CD4-positive, CD25-positive, alpha-beta regulatory T cell (primary cell): ENCODE measurements around the gene RINT1. TPM values are rescaled to one million over a fixed set of nuclear protein-coding genes. Genes with fewer than 3 reads are reported as not detected.

Source experiments
- ATAC-seq, 2 donors: fragments of 150-1000 bp; cut with Tn5 transposase; one replicate each; pipeline ENCODE4 v1.10.0; 2021; ENCODE audit warnings: low read depth in 2 of 2, moderate number of reproducible peaks in 2 of 2, moderate library complexity in 1 of 2
- DNase-seq, 3 donors: peaks; one replicate each; pipeline versions ENCODE4 v3.0.0 to v3.0.0-alpha.2; 2012 to 2022; ENCODE audit warnings: mixed read lengths in 1 of 3
- H3K27ac ChIP-seq: one replicate; pipeline ENCODE4 v1.7.0; 2013; ENCODE audit warnings: mild to moderate bottlenecking, low read length; ENCODE audit not compliant: insufficient read depth, poor library complexity, severe bottlenecking
- H3K27me3 ChIP-seq: one replicate; pipeline ENCODE4 v1.7.0; 2013; ENCODE audit warnings: low read length; ENCODE audit not compliant: control insufficient read depth, insufficient read depth
- H3K36me3 ChIP-seq: one replicate; pipeline ENCODE4 v1.7.0; 2013; ENCODE audit warnings: mild to moderate bottlenecking, low read length, moderate library complexity; ENCODE audit not compliant: control insufficient read depth, insufficient read depth
- H3K4me1 ChIP-seq: 2 replicates; pipeline ENCODE4 v1.7.0; 2013; ENCODE audit warnings: mild to moderate bottlenecking, low read length; ENCODE audit not compliant: insufficient read depth, control insufficient read depth, poor library complexity, severe bottlenecking
- H3K4me3 ChIP-seq: one replicate; pipeline ENCODE4 v1.7.0; 2013; ENCODE audit warnings: low read depth, mild to moderate bottlenecking, low read length, moderate library complexity
- H3K9me3 ChIP-seq, 2 experiments: 1 replicate in 1 of 2; 2 replicates in 1 of 2; pipeline ENCODE4 v1.7.0; 2013; ENCODE audit warnings: low read length in 2 of 2, mild to moderate bottlenecking in 1 of 2, moderate library complexity in 1 of 2; ENCODE audit not compliant: control insufficient read depth in 2 of 2
- H3K27ac Mint-ChIP-seq, 3 donors: one replicate each; pipeline ENCODE4 v1.8.0; 2020 to 2022; ENCODE audit warnings: mild to moderate bottlenecking in 3 of 3, mixed read lengths in 3 of 3, moderate library complexity in 2 of 3
- H3K27me3 Mint-ChIP-seq: one replicate; pipeline ENCODE4 v1.8.0; 2022; ENCODE audit warnings: mild to moderate bottlenecking, mixed read lengths
- H3K36me3 Mint-ChIP-seq: one replicate; pipeline ENCODE4 v1.8.0; 2020; ENCODE audit warnings: mixed read lengths
- H3K4me1 Mint-ChIP-seq, 4 donors: one replicate each; pipeline ENCODE4 v1.8.0; 2020 to 2022; ENCODE audit warnings: mixed read lengths in 4 of 4, mild to moderate bottlenecking in 1 of 4
- H3K4me3 Mint-ChIP-seq, 4 donors: one replicate each; pipeline ENCODE4 v1.8.0; 2020 to 2022; ENCODE audit warnings: mild to moderate bottlenecking in 4 of 4, mixed read lengths in 4 of 4, moderate library complexity in 3 of 4
- H3K9me3 Mint-ChIP-seq, 7 donors: one replicate each; pipeline ENCODE4 v1.8.0; 2020 to 2022; ENCODE audit warnings: mixed read lengths in 7 of 7, mild to moderate bottlenecking in 3 of 7, moderate library complexity in 2 of 7
- polyA plus RNA-seq, 4 donors: library from polyadenylated mRNA; unstranded; fragments of 300-500 nt; fragmentation: Illumina TruSeq; gene quantifications; one replicate each; pipeline ENCODE4 v1.2.3, GENCODE V29; 2021
- total RNA-seq: library from RNA; stranded (reverse); gene quantifications from one replicate; pipeline ENCODE4 v1.2.3, GENCODE V29; 2022

Gene RINT1
- total and polyA plus RNA-seq, 5 donors from 2014 or later: 13.2 to 25.5 (median 18.9) TPM

DNA sequence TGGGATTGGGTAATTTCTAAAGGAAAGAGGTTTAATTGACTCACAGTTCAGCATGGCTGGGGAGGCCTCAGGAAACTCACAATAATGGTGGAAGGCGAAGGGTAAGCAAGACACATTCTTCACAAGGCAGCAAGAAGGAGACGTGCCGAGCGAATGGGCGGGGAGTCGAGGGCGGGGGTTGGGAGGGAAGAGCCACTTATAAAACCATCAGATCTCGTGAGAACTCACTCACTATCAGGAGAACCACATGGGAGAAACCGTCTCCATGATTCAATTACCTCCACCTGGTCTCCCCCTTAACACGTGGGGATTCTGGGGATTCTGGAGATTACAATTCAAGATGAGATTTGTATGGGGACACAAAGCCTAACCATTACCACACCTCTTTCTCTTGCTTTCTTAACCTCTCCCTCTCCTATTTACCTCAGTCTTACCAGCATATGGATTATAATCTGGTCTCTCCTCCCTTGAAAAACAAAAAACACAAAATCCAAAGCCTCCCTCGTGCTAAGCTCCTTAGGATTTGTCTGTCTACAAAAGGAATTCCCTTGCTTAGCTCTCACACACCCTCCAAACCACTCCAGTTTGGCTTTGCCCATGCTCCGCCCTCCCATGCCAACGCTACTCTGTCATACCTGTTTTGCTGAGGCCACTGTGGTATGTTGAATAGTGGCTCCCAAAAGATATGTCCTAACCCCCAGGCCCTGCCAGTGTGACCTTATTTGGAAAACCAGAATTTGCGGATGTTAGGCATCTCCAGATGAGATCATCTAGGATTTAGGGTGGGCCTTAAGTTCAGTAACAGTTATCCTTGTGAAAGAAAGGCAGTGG, 68.9 kb downstream of the RINT1 start:
- Histone ChIP-seq H3K27me3 (no peaks in the 10 kb centered on the region), H3K4me1 (no peaks in the 10 kb centered on the region), H3K4me3 (no peak overlapping the region), H3K9me3 (no peaks in the 10 kb centered on the region), H3K27ac (no peak overlapping the region), H3K36me3 (no peaks in the 10 kb centered on the region)
- Mint-ChIP-seq H3K27ac (peak overlapping the region in 1 of 3 donors; percentile 66), H3K9me3 (no peaks in the 10 kb centered on the region), H3K27me3 (peaks cover 12% of the 10 kb centered on the region), H3K36me3 (peaks cover 12% of the 10 kb centered on the region), H3K4me3 (no peak overlapping the region), H3K4me1 (peaks cover 0 to 6% (median 1%) of the 10 kb centered on the region in 4 donors)
- DNase-seq: no peak
- no peak for ATAC-seq

DNA sequence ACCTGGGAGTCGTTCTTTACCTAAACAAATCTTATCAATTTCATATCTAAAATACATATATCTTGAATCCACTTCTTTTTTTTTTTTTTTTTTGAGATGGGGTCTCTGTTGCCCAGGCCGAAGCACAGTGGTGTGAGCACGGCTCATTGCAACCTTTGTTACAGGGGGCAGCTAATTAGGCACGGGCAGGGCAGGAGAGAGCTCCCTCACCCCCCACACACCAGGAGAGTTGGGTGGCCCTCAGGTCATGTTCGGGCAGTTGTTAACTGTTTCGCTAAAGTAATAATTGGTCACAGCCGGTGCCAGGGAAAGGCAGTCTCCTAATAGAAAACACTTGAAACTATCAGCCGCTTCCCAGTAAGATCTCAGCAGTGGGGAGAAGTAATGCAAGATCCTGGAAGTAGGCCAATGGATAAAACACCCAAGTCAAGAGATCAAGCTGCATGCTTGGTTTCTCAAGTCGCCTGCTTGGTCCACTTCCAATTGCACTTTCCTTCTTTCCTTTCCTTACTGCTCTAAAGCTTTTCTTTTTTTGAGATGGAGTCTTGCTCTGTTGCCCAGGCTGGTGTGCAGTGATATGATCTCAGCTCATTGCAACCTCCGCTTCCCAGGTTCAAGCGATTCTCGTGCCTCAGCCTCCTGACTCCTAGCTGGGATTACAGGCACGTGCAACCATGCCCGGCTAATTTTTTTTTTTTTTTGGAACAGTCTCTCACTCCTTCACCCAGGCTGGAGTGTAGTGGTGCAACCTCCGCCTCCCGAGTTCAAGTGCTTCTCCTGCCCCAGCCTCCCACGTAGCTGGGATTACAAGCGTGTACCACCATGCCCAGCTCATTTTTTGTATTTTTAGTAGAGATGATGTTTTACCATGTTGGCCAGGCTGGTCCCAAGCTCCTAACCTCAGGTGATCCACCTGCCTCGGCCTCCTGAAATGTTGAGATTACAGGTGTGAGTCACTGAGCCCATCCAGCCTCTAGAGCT, 70.6 kb downstream of the RINT1 start:
- H3K27ac Mint-ChIP-seq: no peak overlapping the region
- Histone ChIP-seq H3K4me1 (no peaks in the 10 kb centered on the region), H3K4me3 (no peak overlapping the region), H3K9me3 (no peaks in the 10 kb centered on the region), H3K27me3 (no peaks in the 10 kb centered on the region), H3K36me3 (no peaks in the 10 kb centered on the region), H3K27ac (no peak overlapping the region)
- peaks cover 16% of the 10 kb centered on the region for H3K36me3 Mint-ChIP-seq
- H3K4me1 Mint-ChIP-seq: peaks cover 0 to 6% (median 1%) of the 10 kb centered on the region in 4 donors
- DNase-seq: no peak
- no peak overlapping the region for H3K4me3 Mint-ChIP-seq
- H3K27me3 Mint-ChIP-seq: peaks cover 6% of the 10 kb centered on the region
- ATAC-seq: no peak
- H3K9me3 Mint-ChIP-seq: no peaks in the 10 kb centered on the region

DNA sequence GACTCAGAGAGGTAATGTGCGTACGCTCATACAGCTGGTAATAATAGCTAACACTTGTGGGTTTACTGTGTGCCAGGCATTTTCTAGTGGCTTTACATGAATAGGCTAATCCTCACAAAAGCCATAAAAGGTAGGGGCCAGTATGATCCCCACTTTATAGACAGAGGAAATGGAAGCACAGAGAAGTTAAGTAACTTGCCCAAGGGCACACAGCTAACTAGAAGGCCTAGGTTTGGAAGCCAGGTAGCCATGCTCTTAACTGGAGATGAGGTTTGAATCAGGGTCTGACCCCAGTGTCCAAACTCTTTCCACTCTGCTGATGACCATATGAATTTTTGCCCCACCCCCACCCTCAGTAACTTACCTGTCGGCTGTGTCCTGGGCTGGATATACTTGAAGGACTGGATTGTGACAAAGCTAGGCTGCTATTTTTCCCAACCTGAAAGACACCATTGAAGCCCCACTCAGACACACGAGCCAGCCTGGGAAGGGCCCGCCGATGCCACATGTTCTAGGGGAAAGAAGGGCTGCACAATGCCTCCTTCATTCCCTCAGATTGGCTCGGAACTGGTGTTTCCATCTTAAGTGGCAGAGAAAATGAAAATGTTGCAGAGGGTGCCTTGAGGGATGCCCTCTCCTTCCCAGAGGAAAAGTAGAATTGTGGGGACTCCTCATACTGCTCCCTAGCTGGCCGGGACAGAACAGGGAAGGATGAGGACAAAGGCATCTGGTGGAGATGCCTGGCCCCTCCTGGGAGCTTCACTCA, 78.3 kb downstream of the RINT1 start:
- no peak overlapping the region for H3K4me3 Mint-ChIP-seq
- no peak for ATAC-seq
- Histone ChIP-seq H3K36me3 (peaks cover 37% of the 10 kb centered on the region), H3K4me1 (no peaks in the 10 kb centered on the region), H3K27me3 (no peaks in the 10 kb centered on the region), H3K27ac (no peak overlapping the region), H3K9me3 (no peaks in the 10 kb centered on the region), H3K4me3 (no peak overlapping the region)
- DNase-seq: no peak
- no peak overlapping the region for H3K27ac Mint-ChIP-seq
- H3K9me3 Mint-ChIP-seq: no peaks in the 10 kb centered on the region
- H3K4me1 Mint-ChIP-seq: no peaks in the 10 kb centered on the region
- no peaks in the 10 kb centered on the region for H3K27me3 Mint-ChIP-seq
- H3K36me3 Mint-ChIP-seq: peaks cover 28% of the 10 kb centered on the region

DNA sequence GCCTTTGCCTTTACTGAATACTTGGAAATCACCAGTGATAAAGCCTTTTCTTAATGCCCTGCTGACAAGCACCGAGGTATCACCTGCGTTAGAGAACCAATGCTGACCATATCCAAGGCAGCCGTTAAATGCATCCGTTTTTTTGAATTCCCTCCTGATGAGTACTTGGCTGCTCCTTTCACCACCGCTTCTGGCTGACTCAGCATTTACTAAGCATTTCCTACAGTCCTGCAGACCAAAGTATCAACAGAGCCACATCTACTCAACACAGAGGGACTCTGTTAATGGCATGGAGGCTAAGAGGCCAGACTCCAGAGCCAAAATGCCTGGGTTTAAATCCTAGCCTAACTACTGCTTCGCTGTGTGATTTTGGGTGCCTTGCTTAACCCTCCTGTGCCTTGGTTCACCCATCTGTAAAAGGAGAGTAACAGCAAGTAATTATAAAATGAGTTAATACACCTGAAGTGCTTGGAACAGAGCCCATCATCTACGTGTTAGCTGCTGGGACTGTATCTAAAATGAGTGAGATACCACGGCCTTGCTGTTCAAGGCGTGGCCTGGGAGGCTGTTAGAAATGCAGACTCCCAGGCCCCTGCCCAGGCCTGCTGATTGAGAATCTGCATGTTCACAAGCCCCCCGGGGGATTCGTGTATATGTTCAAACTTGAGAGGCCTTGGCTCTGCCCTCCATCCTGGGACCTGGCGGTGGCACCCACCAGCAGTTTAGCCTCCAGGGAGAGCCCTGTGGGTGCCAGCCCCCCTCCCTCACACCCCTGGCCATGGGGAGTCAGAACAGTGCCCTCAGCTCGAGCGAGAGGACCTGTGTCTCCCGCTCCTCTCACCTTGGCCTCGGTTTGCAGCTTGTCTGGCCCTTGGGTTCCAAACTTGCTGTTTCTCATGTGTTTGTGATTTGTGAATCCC, 80.1 kb downstream of the RINT1 start:
- H3K4me1 ChIP-seq: no peaks in the 10 kb centered on the region
- H3K9me3 Mint-ChIP-seq: no peaks in the 10 kb centered on the region
- peaks cover 55% of the 10 kb centered on the region for H3K36me3 ChIP-seq
- no peak overlapping the region for H3K4me3 Mint-ChIP-seq
- H3K4me1 Mint-ChIP-seq: no peaks in the 10 kb centered on the region
- no peak overlapping the region for H3K27ac Mint-ChIP-seq
- H3K36me3 Mint-ChIP-seq: peaks cover 30% of the 10 kb centered on the region
- no peaks in the 10 kb centered on the region for H3K27me3 ChIP-seq
- ATAC-seq: no peak
- H3K27ac ChIP-seq: no peak overlapping the region
- H3K9me3 ChIP-seq: no peaks in the 10 kb centered on the region
- no peak for DNase-seq
- H3K27me3 Mint-ChIP-seq: no peaks in the 10 kb centered on the region
- H3K4me3 ChIP-seq: no peak overlapping the region

DNA sequence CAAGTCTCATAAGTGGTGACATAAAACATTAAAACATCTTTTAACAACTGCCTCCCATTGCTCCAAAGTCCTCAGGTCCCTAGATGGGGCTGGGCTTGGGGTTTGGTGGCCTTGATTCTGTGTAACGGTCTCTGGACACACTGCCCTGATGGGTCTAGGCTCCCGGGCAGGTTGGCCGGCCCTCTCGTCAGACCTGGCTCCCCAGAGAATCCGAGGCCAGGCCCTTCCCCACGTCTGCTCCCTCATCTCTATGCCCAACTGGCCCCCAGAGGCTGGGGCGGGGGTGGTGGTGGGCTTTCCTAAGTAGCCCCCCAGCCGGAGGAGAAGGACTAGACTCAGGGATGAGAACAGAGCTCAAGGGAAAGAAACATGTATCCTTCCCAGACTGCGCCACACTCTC, 80.8 kb downstream of the RINT1 start:
- H3K27me3 Mint-ChIP-seq: no peaks in the 10 kb centered on the region
- H3K4me1 Mint-ChIP-seq: no peaks in the 10 kb centered on the region
- H3K27ac Mint-ChIP-seq: no peak overlapping the region
- Histone ChIP-seq H3K27ac (no peak overlapping the region), H3K9me3 (no peaks in the 10 kb centered on the region), H3K36me3 (peaks cover 61% of the 10 kb centered on the region), H3K4me3 (no peak overlapping the region), H3K27me3 (no peaks in the 10 kb centered on the region), H3K4me1 (no peaks in the 10 kb centered on the region)
- peaks cover 26% of the 10 kb centered on the region for H3K36me3 Mint-ChIP-seq
- H3K9me3 Mint-ChIP-seq: no peaks in the 10 kb centered on the region
- no peak overlapping the region for H3K4me3 Mint-ChIP-seq
- ATAC-seq (no peak), DNase-seq (no peak)

DNA sequence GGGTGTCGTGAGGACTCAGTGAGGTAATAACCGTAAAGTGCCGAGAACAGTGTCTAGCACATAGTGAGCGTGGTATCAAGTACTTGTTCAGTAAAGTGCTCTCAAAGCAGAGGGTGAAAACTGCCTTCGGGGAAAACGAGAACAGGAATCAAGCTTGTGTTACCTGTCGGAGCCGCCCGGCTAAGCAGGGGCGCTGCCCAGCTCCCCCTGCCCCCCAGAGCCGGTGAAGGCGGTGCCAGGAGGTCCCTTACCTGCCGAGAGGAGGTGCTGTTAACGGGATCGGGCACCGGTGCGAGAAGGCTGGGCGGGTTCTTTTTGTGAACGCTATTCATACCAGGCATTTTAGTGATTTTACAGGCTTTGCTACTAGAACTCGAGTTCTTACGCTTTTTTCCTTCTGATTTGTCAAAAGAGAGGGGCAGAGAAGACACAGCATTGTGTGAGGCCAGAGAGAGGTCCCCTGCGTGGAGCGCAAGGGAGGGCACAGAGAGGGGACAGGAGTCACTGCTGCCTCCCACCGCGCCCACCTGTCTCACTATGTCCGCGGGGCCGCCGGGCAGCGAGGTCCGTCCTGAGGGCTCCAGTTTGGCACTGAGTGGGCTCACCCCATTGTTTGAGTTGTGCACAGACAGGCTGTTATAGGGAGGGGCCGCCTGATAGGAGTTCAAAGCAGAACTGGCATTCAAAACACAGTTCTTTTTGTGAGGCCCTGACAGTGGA, 81.8 kb downstream of the RINT1 start:
- no peak overlapping the region for H3K27ac ChIP-seq
- H3K36me3 ChIP-seq: peaks cover 67% of the 10 kb centered on the region
- H3K4me3 Mint-ChIP-seq: no peak overlapping the region

More for the DNA sequence above, 81.8 kb downstream of the RINT1 start:
- H3K9me3 Mint-ChIP-seq: no peaks in the 10 kb centered on the region
- no peak overlapping the region for H3K4me3 ChIP-seq
- H3K36me3 Mint-ChIP-seq: peaks cover 27% of the 10 kb centered on the region
- ATAC-seq (no peak), DNase-seq (no peak)
- no peaks in the 10 kb centered on the region for H3K9me3 ChIP-seq
- no peaks in the 10 kb centered on the region for H3K27me3 ChIP-seq
- H3K27me3 Mint-ChIP-seq: no peaks in the 10 kb centered on the region
- no peaks in the 10 kb centered on the region for H3K4me1 ChIP-seq
- peak overlapping the region in 1 of 3 donors; percentile 89 for H3K27ac Mint-ChIP-seq
- H3K4me1 Mint-ChIP-seq: no peaks in the 10 kb centered on the region
